ENCODE measurements around the gene KSR1. TPM values are rescaled to one million over a fixed set of nuclear protein-coding genes. Genes with fewer than 3 reads are reported as not detected.

KSR1 gene
- total RNA-seq, 4 donors from 2014 or later = 17.7 to 77.0 (median 34.6) TPM

- TF ChIP-seq POLR2A (IDR thresholded peaks at IDR 0.05) (no peak), CTCF (IDR thresholded peaks at IDR 0.05) (no peak)
- no peak overlapping the region for H3K4me3 ChIP-seq
- no peaks in the 10 kb centered on the region for H3K36me3 ChIP-seq
- H3K9me3 ChIP-seq = no peaks in the 10 kb centered on the region
- DNase-seq = no peak
- intact Hi-C loops (cut with DNase I; ENCODE audit: low total_unique reads) = no loop called here
- H3K27ac ChIP-seq = no peak overlapping the region
- H3K27me3 ChIP-seq = no peaks in the 10 kb centered on the region
- H3K4me1 ChIP-seq = no peaks in the 10 kb centered on the region
Observed at GRCh38 chr17:27526604-27527002, 70.4 kb downstream of the KSR1 start.

DNA sequence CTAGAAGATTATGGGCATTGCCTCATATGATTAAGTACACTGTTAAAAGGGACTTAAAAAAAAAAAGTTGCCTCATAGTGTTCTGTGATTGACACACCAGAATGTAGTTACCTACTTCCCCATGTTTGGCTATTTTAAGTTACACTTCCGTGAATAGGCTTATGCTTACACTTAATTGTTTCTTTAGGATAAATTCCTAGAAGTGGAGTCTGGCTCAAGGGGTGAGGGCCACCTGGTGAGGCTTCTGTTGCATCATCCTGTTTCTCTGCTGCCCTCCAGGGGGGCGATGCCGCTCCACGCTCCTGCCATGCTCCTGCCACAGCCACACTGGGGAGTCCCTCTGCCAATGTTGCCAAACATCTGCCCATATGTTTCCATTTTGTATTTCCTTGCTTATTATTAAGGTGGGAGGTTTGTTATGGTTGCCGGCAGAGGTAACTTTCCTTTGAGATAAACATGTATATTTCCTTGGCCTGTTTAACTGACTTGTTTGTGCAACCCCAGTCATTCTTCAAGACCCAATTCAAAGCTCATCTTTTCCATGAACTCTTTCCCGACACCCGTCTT is 73.1 kb downstream of the KSR1 start:
- Histone ChIP-seq H3K4me3 (no peak overlapping the region), H3K27ac (no peak overlapping the region), H3K9me3 (no peaks in the 10 kb centered on the region), H3K36me3 (no peaks in the 10 kb centered on the region), H3K4me1 (no peaks in the 10 kb centered on the region), H3K27me3 (no peaks in the 10 kb centered on the region)
- no peak for TF ChIP-seq POLR2A (IDR thresholded peaks at IDR 0.05)
- intact Hi-C loops (cut with DNase I; ENCODE audit: low total_unique reads) = no loop called here
- DNase-seq = no peak

- intact Hi-C loops (cut with DNase I; ENCODE audit: low total_unique reads) = no loop called here
- H3K27ac ChIP-seq = peak overlapping the region; percentile 1 to 22
- H3K27me3 ChIP-seq = no peaks in the 10 kb centered on the region
- no peaks in the 10 kb centered on the region for H3K36me3 ChIP-seq
- peaks cover 0 to 9% of the 10 kb centered on the region in 2 donors for H3K4me1 ChIP-seq
- H3K4me3 ChIP-seq = no peak overlapping the region
- DNase-seq = no peak
- no peaks in the 10 kb centered on the region for H3K9me3 ChIP-seq
- no peak for TF ChIP-seq CTCF (IDR thresholded peaks at IDR 0.05)
- TF ChIP-seq POLR2A (IDR thresholded peaks at IDR 0.05) = no peak
Observed at GRCh38 chr17:27530764-27531391, 74.6 kb downstream of the KSR1 start.

- Histone ChIP-seq H3K36me3 (no peaks in the 10 kb centered on the region), H3K27me3 (no peaks in the 10 kb centered on the region), H3K4me3 (no peak overlapping the region), H3K4me1 (peaks cover 0 to 9% of the 10 kb centered on the region in 2 donors), H3K9me3 (no peaks in the 10 kb centered on the region), H3K27ac (peak overlapping the region; percentile 1 to 22)
- no peak for DNase-seq
- TF ChIP-seq POLR2A (IDR thresholded peaks at IDR 0.05) (no peak), CTCF (IDR thresholded peaks at IDR 0.05) (no peak)
- intact Hi-C loops (cut with DNase I; ENCODE audit: low total_unique reads) = no loop called here
Observed at GRCh38 chr17:27531469-27531961, 75.3 kb downstream of the KSR1 start.

DNA sequence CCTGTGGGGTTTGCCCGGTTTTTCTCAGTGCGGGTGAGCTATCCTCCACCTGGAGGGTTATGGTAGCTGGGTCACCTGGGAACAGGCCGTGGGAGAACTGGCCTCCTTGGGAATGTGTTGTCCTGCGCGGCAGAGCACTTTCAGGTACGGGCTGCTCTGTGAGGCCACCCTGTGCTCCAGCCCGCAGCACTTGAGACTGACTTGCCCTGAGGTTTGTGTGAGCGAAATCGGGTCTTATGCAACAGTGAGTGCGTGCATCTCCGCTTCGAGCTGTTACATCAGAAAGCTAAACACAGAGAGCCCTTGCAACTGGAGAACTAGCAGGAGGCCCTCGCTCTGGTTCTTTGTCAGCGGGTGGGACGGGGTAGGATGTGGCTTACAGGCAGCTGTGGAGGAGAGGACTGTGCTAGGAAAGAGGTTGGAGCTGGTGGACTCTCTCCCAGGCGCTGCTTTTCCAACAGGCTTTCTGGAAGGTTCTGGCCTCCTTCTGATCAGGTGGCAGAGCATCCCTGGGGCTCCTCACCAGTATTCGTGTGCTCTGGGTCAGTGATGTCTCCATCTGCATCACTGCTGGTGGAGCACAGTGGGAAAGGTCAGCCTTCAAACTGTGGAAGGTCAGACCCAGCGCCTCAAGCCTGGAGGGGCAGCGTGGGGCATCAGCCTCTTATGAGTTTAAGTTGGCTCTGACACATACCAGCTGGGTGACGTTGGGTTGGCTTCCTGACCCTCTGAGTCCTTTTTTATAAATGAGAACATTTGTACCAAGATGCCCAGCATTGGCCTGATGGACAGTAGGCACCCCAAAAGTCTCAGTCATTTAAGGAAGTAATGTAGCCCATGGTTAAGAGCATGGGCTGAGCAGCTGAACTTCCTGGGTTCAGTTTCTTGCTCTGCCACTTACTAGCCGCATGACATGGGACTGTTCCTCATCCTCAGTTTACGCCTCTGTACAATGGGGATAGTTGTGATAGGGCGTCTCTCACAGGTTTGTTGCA is 76.3 kb downstream of the KSR1 start:
- intact Hi-C loops (cut with DNase I; ENCODE audit: low total_unique reads) = no loop called here
- no peak overlapping the region for H3K27ac ChIP-seq
- DNase-seq = no peak
- H3K9me3 ChIP-seq = no peaks in the 10 kb centered on the region
- TF ChIP-seq POLR2A (IDR thresholded peaks at IDR 0.05) (no peak), CTCF (IDR thresholded peaks at IDR 0.05) (no peak)
- no peaks in the 10 kb centered on the region for H3K36me3 ChIP-seq
- no peak overlapping the region for H3K4me3 ChIP-seq
- H3K27me3 ChIP-seq = no peaks in the 10 kb centered on the region
- peaks cover 0 to 9% of the 10 kb centered on the region in 2 donors for H3K4me1 ChIP-seq

All from uterus (tissue), 4 donors.